Liver (tissue), 9 donors: ENCODE results near the gene PIRT. TPM values are rescaled to one million over a fixed set of nuclear protein-coding genes. Genes with fewer than 3 reads are reported as not detected.

ENCODE experiments used
- DNase-seq: peaks from one replicate; pipeline ENCODE4 v3.0.0-alpha.2; 2017; ENCODE audit warnings: low spot score
- H3K27ac ChIP-seq, 2 donors: one replicate each; pipeline ENCODE4 v1.7.0; 2013; ENCODE audit warnings: inconsistent platforms in 2 of 2, low read length in 2 of 2, control low read depth in 1 of 2, low read depth in 1 of 2, mild to moderate bottlenecking in 1 of 2
- H3K27me3 ChIP-seq, 4 donors: one replicate each; pipeline versions ENCODE4 v1.6.1 to v1.7.0; 2013; ENCODE audit warnings: low read length in 3 of 4, inconsistent platforms in 1 of 4, mild to moderate bottlenecking in 1 of 4, moderate library complexity in 1 of 4; ENCODE audit not compliant: control insufficient read depth in 4 of 4, insufficient read depth in 4 of 4
- H3K36me3 ChIP-seq, 4 donors: one replicate each; pipeline versions ENCODE4 v1.6.1 to v1.7.0; 2013; ENCODE audit warnings: low read length in 3 of 4, mild to moderate bottlenecking in 3 of 4, low read depth in 1 of 4, moderate library complexity in 1 of 4; ENCODE audit not compliant: control insufficient read depth in 4 of 4, insufficient read depth in 3 of 4
- H3K4me1 ChIP-seq, 4 donors: one replicate each; pipeline versions ENCODE4 v1.6.1 to v1.7.0; 2013; ENCODE audit warnings: low read length in 3 of 4, mild to moderate bottlenecking in 3 of 4, moderate library complexity in 1 of 4; ENCODE audit not compliant: control insufficient read depth in 4 of 4, insufficient read depth in 4 of 4
- H3K4me3 ChIP-seq, 3 donors: one replicate each; pipeline versions ENCODE4 v1.6.1 to v1.7.0; 2013; ENCODE audit warnings: low read length in 3 of 3, control low read depth in 1 of 3, low read depth in 1 of 3, mild to moderate bottlenecking in 1 of 3
- H3K9ac ChIP-seq, 2 donors: one replicate each; pipeline ENCODE4 v1.7.0; 2013; ENCODE audit warnings: low read length in 2 of 2, mild to moderate bottlenecking in 2 of 2, moderate library complexity in 2 of 2, control low read depth in 1 of 2, low read depth in 1 of 2
- H3K9me3 ChIP-seq, 4 donors: one replicate each; pipeline versions ENCODE4 v1.6.1 to v1.7.0; 2013; ENCODE audit warnings: low read length in 3 of 4; ENCODE audit not compliant: control insufficient read depth in 4 of 4
- EGR1 ChIP-seq, 2 donors: IDR thresholded peaks; 2 replicates each; pipeline ENCODE4 v1.6.1; 2016 to 2018; ENCODE audit warnings: antibody characterized with exemption in 2 of 2, low read depth in 2 of 2
- FOXA1 ChIP-seq: IDR thresholded peaks from 2 replicates; pipeline ENCODE4 v1.6.1; 2016; ENCODE audit warnings: antibody characterized with exemption
- FOXA2 ChIP-seq: IDR thresholded peaks from 2 replicates; pipeline ENCODE4 v1.6.1; 2016; ENCODE audit warnings: antibody characterized with exemption
- HNF4A ChIP-seq, 2 donors: conservative IDR thresholded peaks; 2 replicates each; pipeline ENCODE4 v1.6.1; 2016; ENCODE audit warnings: antibody characterized with exemption in 2 of 2, mild to moderate bottlenecking in 2 of 2
- HNF4G ChIP-seq: IDR thresholded peaks from 2 replicates; pipeline ENCODE4 v1.6.1; 2016; ENCODE audit warnings: antibody characterized with exemption
- JUND ChIP-seq, 2 donors: IDR thresholded peaks; 2 replicates each; pipeline ENCODE4 v1.6.1; 2016; ENCODE audit warnings: antibody characterized with exemption in 2 of 2
- NR2F2 ChIP-seq: IDR thresholded peaks from 2 replicates; pipeline ENCODE4 v1.6.1; 2016; ENCODE audit warnings: antibody characterized with exemption
- RAD21 ChIP-seq, 2 donors: IDR thresholded peaks; 2 replicates each; pipeline ENCODE4 v1.6.1; 2016; ENCODE audit warnings: antibody characterized with exemption in 2 of 2, mild to moderate bottlenecking in 2 of 2
- RXRA ChIP-seq, 2 donors: IDR thresholded peaks; 2 replicates each; pipeline ENCODE4 v1.6.1; 2017 to 2018; ENCODE audit warnings: antibody characterized with exemption in 2 of 2, mild to moderate bottlenecking in 1 of 2
- SP1 ChIP-seq: IDR thresholded peaks from 2 replicates; pipeline ENCODE4 v1.6.1; 2018; ENCODE audit warnings: antibody characterized with exemption, mild to moderate bottlenecking
- TAF1 ChIP-seq: conservative IDR thresholded peaks from 2 replicates; pipeline ENCODE4 v1.6.1; 2016; ENCODE audit warnings: antibody characterized with exemption, mild to moderate bottlenecking
- WGBS: extraction: QIAGEN DNeasy Blood & Tissue Kit; methylation state at CpG from one replicate; pipeline ENCODE4 v1.1.7; 2013; 5-methylcytosine and 5-hydroxymethylcytosine counted together
- polyA plus RNA-seq, 2 donors: library from polyadenylated mRNA; stranded (reverse) in 1 of 2; unstranded in 1 of 2; fragments of 200-250 nt in 1 of 2; fragments of >200 nt in 1 of 2; fragmentation: Nextera tagmentation in 1 of 2; extraction: Ambion mirVana in 1 of 2; gene quantifications; one replicate each; pipeline versions ENCODE4 v1.2.1 to v1.2.3, GENCODE V29; 2013 to 2015
- total RNA-seq, 2 donors: library from RNA; depleted of rRNA; stranded (reverse); fragments of >200 nt; gene quantifications; one replicate each; pipeline ENCODE4 v1.2.3, GENCODE V29; 2014
- TF ChIP-seq, protein P1 (sequence below): IDR thresholded peaks from 2 replicates; pipeline ENCODE4 v1.6.1; 2016; ENCODE audit warnings: antibody characterized with exemption
- TF ChIP-seq, protein P2 (sequence below): fragments of 150-350 bp; IDR thresholded peaks from 2 replicates; pipeline ENCODE4 v1.5.1; 2017; ENCODE audit warnings: improper control_type of control experiment, low read depth, low read length; ENCODE audit not compliant: missing input control
- TF ChIP-seq, protein P3 (sequence below): IDR thresholded peaks from 2 replicates; pipeline ENCODE4 v1.6.1; 2016; ENCODE audit warnings: antibody characterized with exemption, mild to moderate bottlenecking
- TF ChIP-seq, protein P4 (sequence below): IDR thresholded peaks from 2 replicates; pipeline ENCODE4 v1.6.1; 2016; ENCODE audit warnings: antibody characterized with exemption
- donor health status: healthy.
- donor health status: healthy.
- donor health status: healthy.
- donor health status: healthy.
- donor health status: healthy.

The PIRT gene
- total and polyA plus RNA-seq, 4 donors, result 0.18 TPM; not detected in 3

DNA sequence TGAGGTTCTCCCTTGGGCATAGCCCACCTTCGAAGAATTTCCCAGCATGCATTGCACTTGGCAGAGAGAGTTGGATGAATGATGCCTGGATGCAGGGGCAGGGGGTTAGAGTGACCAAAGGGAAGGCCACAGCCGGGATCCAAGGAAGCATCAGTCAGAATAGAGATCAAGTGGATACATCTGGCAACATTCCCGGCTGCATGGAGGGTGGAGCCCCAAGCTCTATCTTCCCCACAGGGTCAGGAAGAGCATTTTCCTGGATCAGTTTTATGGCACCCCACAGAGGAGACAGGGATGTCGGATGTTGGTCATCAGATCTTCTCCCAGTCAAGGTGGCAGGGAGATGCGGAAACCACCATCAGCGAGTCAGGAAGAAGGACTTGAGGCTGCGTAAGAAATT is 13.0 kb downstream of the PIRT start:
- no peaks in the 10 kb centered on the region for H3K9me3 ChIP-seq
- no peak overlapping the region for H3K9ac ChIP-seq
- no peaks in the 10 kb centered on the region for H3K36me3 ChIP-seq
- no peak overlapping the region for H3K4me3 ChIP-seq
- no peak for TF ChIP-seq SP1
- TF ChIP-seq TAF1, result no peak
- TF ChIP-seq, protein P1, sequence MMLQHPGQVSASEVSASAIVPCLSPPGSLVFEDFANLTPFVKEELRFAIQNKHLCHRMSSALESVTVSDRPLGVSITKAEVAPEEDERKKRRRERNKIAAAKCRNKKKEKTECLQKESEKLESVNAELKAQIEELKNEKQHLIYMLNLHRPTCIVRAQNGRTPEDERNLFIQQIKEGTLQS, result no peak
- TF ChIP-seq, protein P2, sequence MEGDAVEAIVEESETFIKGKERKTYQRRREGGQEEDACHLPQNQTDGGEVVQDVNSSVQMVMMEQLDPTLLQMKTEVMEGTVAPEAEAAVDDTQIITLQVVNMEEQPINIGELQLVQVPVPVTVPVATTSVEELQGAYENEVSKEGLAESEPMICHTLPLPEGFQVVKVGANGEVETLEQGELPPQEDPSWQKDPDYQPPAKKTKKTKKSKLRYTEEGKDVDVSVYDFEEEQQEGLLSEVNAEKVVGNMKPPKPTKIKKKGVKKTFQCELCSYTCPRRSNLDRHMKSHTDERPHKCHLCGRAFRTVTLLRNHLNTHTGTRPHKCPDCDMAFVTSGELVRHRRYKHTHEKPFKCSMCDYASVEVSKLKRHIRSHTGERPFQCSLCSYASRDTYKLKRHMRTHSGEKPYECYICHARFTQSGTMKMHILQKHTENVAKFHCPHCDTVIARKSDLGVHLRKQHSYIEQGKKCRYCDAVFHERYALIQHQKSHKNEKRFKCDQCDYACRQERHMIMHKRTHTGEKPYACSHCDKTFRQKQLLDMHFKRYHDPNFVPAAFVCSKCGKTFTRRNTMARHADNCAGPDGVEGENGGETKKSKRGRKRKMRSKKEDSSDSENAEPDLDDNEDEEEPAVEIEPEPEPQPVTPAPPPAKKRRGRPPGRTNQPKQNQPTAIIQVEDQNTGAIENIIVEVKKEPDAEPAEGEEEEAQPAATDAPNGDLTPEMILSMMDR, result no peak
- TF ChIP-seq HNF4A (conservative IDR thresholded peaks at IDR 0.05), result no peak
- no peak for TF ChIP-seq EGR1 (IDR thresholded peaks at IDR 0.05; ENCODE audit: low read depth in 2 of 2)
- TF ChIP-seq FOXA1, result no peak
- no peak for TF ChIP-seq RXRA (IDR thresholded peaks at IDR 0.05)
- TF ChIP-seq, protein P3, sequence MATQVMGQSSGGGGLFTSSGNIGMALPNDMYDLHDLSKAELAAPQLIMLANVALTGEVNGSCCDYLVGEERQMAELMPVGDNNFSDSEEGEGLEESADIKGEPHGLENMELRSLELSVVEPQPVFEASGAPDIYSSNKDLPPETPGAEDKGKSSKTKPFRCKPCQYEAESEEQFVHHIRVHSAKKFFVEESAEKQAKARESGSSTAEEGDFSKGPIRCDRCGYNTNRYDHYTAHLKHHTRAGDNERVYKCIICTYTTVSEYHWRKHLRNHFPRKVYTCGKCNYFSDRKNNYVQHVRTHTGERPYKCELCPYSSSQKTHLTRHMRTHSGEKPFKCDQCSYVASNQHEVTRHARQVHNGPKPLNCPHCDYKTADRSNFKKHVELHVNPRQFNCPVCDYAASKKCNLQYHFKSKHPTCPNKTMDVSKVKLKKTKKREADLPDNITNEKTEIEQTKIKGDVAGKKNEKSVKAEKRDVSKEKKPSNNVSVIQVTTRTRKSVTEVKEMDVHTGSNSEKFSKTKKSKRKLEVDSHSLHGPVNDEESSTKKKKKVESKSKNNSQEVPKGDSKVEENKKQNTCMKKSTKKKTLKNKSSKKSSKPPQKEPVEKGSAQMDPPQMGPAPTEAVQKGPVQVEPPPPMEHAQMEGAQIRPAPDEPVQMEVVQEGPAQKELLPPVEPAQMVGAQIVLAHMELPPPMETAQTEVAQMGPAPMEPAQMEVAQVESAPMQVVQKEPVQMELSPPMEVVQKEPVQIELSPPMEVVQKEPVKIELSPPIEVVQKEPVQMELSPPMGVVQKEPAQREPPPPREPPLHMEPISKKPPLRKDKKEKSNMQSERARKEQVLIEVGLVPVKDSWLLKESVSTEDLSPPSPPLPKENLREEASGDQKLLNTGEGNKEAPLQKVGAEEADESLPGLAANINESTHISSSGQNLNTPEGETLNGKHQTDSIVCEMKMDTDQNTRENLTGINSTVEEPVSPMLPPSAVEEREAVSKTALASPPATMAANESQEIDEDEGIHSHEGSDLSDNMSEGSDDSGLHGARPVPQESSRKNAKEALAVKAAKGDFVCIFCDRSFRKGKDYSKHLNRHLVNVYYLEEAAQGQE, result no peak
- no peak for TF ChIP-seq HNF4G
- TF ChIP-seq JUND (IDR thresholded peaks at IDR 0.05), result no peak
- TF ChIP-seq, protein P4, sequence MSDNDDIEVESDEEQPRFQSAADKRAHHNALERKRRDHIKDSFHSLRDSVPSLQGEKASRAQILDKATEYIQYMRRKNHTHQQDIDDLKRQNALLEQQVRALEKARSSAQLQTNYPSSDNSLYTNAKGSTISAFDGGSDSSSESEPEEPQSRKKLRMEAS, result no peak
- TF ChIP-seq RAD21 (IDR thresholded peaks at IDR 0.05), result no peak
- no peak for TF ChIP-seq FOXA2
- no peak for TF ChIP-seq NR2F2
- H3K27me3 ChIP-seq, result no peaks in the 10 kb centered on the region
- no peak for DNase-seq
- no peak overlapping the region for H3K27ac ChIP-seq
- no peaks in the 10 kb centered on the region for H3K4me1 ChIP-seq
- 91% methylated on average over 7 of the region's 7 CpGs for WGBS

DNA sequence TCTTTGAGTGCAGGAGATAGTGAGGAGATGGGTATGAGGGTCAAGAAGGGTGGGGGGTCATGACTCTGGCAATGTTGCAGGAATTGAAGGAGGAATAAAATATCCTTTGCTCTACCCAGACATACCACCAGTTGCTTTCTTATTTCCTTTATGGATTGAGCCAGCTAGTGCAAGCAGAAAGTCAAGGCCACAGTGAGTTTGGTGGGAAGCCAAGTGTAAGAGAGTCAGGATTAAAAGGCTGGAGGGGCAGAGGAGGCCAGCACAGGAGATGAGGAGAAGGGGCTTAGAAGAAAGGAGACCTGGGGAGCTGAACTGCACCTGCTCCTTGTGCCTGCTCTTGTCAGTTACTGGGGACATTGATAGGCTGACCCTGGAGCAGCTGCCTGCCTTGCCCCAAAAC is 16.1 kb downstream of the PIRT start:
- no peak overlapping the region for H3K27ac ChIP-seq
- no peaks in the 10 kb centered on the region for H3K36me3 ChIP-seq
- DNase-seq, result no peak
- H3K27me3 ChIP-seq, result no peaks in the 10 kb centered on the region
- TF ChIP-seq, protein P1, result no peak
- no peak for TF ChIP-seq EGR1 (IDR thresholded peaks at IDR 0.05; ENCODE audit: low read depth in 2 of 2)
- TF ChIP-seq, protein P2, result no peak
- no peak overlapping the region for H3K4me3 ChIP-seq
- no peaks in the 10 kb centered on the region for H3K4me1 ChIP-seq
- H3K9me3 ChIP-seq, result no peaks in the 10 kb centered on the region
- no peak overlapping the region for H3K9ac ChIP-seq
